ENCODE results near the gene SLC66A2. TPM values are rescaled to one million over a fixed set of nuclear protein-coding genes. Genes with fewer than 3 reads are reported as not detected.

SLC66A2 gene
- total RNA-seq, 1 donor from 2014 or later: 52.9 TPM

DNA sequence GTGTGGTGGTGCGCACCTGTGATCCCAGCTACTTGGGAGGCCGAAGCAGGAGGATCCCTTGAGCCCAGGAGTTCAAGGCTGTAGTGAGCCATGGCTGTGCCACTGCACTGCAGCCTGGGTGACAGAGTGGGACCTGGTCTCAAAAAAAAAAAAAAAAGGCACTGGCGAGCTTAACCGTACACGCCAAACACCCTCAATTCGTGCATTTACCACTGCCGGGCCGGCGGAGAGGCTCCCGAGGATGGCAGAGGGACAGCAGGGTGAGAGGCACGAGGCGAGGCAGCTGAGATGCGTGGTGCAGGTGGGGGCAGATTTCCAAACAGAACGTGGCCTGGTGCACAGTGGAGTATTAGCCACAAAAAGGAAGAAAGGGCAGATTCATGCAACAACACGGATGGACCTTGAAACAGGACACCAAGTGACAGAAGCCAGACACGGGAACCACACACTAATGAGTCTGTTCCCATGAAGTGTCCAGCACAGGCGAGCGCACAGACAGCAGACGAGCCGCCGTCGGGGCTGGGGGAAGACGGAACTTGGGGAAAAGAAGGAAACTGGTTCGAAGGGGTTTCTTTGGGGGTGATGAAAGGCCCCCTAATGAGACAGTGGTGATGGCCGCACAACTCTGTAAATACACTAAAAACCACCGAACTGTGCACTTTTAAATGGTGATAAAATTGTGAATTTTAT lies 27.4 kb downstream of the SLC66A2 start:
- Histone ChIP-seq H3K9me3 (peaks cover 0 to under 1% of the 10 kb centered on the region in 2 donors), H3K27me3 (no peaks in the 10 kb centered on the region), H3K27ac (no peak overlapping the region), H3K4me3 (no peak overlapping the region), H3K4me1 (no peaks in the 10 kb centered on the region), H3K36me3 (peaks cover 10 to 35% of the 10 kb centered on the region in 2 donors)
- intact Hi-C loops (cut with DNase I): no loop called here
- DNase-seq (ENCODE audit: low spot score in 2 of 2): peak in 1 of 2 donors; percentile 41
- TF ChIP-seq, protein P1, sequence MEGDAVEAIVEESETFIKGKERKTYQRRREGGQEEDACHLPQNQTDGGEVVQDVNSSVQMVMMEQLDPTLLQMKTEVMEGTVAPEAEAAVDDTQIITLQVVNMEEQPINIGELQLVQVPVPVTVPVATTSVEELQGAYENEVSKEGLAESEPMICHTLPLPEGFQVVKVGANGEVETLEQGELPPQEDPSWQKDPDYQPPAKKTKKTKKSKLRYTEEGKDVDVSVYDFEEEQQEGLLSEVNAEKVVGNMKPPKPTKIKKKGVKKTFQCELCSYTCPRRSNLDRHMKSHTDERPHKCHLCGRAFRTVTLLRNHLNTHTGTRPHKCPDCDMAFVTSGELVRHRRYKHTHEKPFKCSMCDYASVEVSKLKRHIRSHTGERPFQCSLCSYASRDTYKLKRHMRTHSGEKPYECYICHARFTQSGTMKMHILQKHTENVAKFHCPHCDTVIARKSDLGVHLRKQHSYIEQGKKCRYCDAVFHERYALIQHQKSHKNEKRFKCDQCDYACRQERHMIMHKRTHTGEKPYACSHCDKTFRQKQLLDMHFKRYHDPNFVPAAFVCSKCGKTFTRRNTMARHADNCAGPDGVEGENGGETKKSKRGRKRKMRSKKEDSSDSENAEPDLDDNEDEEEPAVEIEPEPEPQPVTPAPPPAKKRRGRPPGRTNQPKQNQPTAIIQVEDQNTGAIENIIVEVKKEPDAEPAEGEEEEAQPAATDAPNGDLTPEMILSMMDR (IDR thresholded peaks at IDR 0.05): no peak

DNA sequence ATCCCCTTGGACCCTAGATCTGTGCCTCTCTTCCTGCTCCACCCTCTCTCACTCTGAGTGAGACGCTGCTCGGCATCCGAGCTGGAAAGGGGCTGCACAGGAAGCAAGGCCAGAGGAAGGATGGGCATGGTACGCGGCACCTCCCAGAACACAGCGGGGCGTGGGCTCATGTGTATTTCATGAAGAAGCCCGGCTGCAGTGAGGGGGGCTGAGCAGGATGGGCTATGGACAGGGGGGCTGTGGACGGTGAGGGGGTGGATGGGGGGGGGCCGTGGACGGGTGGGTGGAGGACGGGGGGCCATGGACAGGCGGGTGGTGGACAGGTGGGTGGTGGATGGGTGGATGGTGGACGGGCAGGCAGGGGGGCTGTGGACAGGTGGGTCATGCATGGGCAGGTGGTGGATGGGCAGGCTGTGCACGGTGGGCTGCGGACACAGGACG lies 28.5 kb downstream of the SLC66A2 start:
- Histone ChIP-seq H3K36me3 (peaks cover 14 to 35% of the 10 kb centered on the region in 2 donors), H3K27ac (no peak overlapping the region), H3K4me3 (no peak overlapping the region), H3K9me3 (no peaks in the 10 kb centered on the region), H3K27me3 (no peaks in the 10 kb centered on the region), H3K4me1 (no peaks in the 10 kb centered on the region)
- peak in 1 of 2 donors; percentile 59 for DNase-seq (ENCODE audit: low spot score in 2 of 2)
- intact Hi-C loops (cut with DNase I): no loop called here
- TF ChIP-seq, protein P1 (IDR thresholded peaks at IDR 0.05): no peak

DNA sequence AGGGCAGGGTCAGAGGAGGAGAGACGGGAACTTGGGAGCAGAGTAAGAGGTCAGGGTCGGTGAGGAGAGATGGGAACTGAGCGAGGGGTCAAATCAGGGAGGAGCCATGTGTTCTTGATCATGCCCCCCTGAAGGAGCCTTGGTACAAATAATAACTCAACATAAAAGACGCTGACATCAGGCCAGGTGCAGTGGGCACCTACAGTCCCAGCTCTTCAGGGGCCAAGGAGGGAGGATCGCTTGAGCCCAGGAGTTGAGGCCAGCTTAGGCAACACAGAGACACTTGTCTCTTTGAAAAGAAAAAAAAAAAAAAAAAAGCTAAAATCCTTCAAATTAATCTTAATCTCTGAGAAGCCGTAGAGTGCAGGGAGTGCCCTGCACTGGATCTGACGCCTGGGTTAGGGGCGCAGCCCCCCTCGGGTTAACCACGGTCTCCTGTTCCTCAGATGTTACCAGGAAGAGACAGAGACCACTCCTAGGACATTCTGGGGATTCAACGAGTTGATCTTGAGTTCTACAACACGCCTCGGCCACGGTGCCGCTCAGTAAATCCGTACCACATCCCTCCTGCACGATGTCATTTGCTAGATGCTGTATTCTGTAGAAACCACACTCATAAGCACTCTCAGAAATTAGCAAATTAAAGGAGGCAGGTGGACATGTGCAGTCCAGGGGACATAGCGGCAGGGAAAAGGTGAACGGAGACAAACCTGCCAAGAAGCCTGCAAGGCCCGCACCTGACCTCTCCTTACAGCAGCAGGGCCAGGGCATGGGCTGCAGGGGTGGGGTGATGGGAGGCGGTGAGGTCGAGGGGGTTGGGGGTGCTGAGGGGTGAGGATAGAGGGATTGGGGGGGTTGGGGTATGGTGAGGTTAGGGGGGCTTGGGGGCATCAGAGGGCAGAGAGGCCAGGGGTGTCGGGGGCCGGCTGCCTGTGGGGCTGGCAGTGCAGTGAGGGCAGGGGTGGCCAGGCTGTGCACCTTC lies 29.2 kb downstream of the SLC66A2 start:
- H3K27ac ChIP-seq: no peak overlapping the region
- H3K4me3 ChIP-seq: no peak overlapping the region
- H3K4me1 ChIP-seq: no peaks in the 10 kb centered on the region
- DNase-seq (ENCODE audit: low spot score in 2 of 2): peak in 1 of 2 donors; percentile 40
- TF ChIP-seq, protein P1 (IDR thresholded peaks at IDR 0.05): no peak
- intact Hi-C loops (cut with DNase I): no loop called here
- H3K36me3 ChIP-seq: peaks cover 9 to 40% of the 10 kb centered on the region in 2 donors
- H3K9me3 ChIP-seq: no peaks in the 10 kb centered on the region
- no peaks in the 10 kb centered on the region for H3K27me3 ChIP-seq

DNA sequence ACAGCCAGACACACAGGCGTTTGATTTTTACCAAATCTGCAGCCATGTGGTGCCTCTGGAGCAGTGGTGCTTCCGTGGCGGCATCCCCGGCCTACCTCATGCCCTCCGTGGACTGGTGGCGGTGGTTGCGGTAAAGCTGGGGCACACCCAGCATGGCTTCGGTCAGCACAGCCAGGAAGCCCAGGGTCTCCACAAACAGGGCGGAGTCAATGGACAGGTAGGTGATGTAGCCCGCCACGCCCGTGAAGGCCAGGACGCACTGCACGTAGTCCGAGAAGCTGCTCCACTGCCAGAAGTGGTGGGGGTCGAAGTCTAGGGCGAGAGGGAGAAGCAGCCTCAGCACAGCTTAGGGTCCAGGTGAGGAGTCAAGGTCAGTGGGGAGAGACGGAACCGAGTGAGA lies 32.4 kb downstream of the SLC66A2 start:
- intact Hi-C loops (cut with DNase I): no loop called here
- Histone ChIP-seq H3K36me3 (peaks cover 30 to 66% of the 10 kb centered on the region in 2 donors), H3K9me3 (no peaks in the 10 kb centered on the region), H3K27ac (no peak overlapping the region), H3K27me3 (no peaks in the 10 kb centered on the region), H3K4me3 (no peak overlapping the region), H3K4me1 (no peaks in the 10 kb centered on the region)
- TF ChIP-seq, protein P1 (IDR thresholded peaks at IDR 0.05): no peak
- DNase-seq (ENCODE audit: low spot score in 2 of 2): peak in 1 of 2 donors; percentile 55

DNA sequence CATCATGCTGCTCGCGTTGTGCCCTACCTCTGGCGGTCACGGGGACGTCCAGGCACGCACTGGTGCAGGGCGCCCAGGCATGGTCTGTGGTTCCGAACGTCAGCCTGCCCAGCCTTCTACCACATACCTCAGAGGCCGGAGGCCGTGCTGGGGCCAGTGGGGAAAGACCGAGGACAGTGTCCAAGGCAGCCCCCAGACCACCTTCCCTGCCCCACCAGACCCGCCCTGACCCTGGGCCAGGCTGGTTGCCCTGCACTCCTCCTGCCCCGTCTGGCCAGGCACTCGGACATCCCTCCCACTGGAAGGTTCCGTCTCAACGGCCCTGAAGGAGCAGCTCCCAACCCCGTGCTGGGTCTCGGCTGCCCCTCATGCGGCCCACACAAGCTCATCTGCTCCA lies 32.8 kb downstream of the SLC66A2 start:
- intact Hi-C loops (cut with DNase I): no loop called here
- Histone ChIP-seq H3K36me3 (peaks cover 32 to 66% of the 10 kb centered on the region in 2 donors), H3K27ac (no peak overlapping the region), H3K27me3 (no peaks in the 10 kb centered on the region), H3K4me1 (no peaks in the 10 kb centered on the region), H3K4me3 (no peak overlapping the region), H3K9me3 (no peaks in the 10 kb centered on the region)
- DNase-seq (ENCODE audit: low spot score in 2 of 2): peak in 1 of 2 donors; percentile 50
- TF ChIP-seq, protein P1 (IDR thresholded peaks at IDR 0.05): no peak

Measured in ascending aorta (tissue), 2 donors.